Measurements from ENCODE around the gene DOCK4.
A peak's percentile ranks its signal among the peaks of the same experiment; 100 is the strongest.
"Not testable (repeated sequence)": the region's sequence is repeated elsewhere in the genome, so short reads cannot be mapped to it uniquely, and the experiment has no call there.

The DOCK4 gene

DNA sequence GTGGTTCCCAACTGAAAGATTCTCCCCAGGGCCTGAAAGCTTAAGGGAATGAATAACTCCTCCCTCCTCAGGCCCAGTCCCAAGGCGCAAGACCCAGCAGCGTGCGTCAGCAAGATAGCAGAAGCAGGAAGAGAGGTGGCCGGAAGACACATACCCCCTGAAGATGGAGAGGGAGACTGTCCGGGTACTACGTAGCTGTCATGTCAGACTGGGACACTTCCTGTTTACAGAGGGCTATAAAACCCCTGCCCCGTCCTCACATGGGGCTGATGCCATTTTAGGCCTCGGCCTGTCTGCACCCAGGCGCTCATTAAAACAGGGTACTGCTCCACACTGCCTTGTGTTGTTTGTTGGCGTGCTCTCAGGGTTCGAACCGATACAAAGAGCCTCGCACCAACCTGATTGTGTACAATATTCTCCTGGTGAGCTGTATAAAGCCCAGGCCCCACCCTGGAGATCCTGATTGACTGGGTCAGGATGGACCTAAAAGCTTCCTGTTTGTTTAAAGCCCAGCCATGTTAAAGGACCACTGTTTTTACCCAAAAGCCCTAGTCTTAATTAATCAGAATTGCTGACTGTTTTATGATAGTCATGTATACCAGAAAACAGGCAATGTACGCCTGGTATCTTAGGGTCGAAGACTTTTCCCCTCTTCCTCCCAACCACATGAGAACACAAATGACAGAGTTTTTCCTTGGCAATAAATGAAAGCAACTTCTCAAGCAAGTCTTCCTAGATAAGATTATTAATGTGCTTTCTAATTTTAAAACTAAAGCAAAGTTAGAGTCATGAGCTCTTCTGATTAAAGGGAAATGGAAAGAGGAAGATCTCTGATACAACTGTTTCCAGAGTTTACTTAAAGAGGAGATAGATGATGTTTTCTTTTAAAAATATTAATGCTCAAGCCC lies 251.5 kb downstream of the DOCK4 start:
- no peak for DNase-seq (ENCODE audit: low spot score)

DNA sequence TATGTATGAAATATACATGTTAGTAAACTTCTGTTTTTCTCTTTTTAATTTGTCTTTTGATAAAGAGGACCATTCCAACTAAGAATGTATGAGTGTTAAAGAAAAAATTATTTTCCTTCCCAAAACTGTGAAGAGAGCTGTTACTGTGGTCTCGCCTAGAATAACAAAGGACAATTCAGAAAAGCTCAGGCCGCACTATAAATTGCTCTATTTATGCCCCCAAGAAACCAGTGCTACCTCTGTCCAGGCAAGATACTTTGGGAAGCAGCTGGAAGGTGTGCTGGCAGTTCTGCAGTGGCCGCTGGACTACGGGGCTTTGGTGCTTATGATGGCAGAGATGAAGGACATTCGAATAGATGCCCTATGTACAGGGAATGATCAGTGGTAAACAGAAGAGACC lies 252.1 kb downstream of the DOCK4 start:
- DNase-seq (ENCODE audit: low spot score) = no peak

DNA sequence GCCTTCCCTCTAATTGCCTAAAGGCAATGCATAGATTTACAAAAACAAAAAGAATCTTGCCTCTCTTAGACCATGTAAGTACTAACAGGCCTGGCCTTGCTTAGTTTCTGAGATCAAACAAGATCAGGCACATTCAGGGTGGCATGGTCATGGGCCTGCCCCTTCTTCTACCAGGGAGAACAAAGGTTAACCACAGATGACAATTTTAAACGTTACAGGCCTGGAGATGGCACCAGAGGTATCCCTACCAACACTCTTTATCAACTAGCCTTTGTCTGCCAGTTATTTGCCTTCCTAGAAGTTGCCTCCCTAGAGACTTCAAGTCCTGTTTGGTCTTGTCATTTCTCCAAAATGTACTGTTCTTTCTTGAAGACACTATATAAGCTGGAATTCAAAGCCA lies 252.6 kb downstream of the DOCK4 start:
- no peak for DNase-seq (ENCODE audit: low spot score)

DNA sequence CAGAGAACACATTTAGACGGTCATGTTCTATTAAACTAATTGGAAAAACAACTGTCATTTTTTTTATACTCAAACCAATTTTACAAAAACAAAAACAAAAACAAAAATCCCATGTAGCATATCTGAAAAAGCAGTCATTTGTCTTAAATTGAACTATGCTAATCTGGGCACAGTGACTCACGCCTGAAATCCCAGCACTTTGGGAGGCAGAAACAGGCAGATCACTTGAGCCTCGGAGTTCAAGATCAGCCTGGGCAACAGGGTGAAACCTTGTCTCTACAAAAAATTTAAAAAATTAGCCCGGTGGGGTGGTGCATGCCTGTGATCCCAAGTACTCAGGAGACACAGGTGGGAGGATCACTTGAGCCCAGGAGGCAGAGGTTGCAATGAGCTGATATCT lies 253.4 kb downstream of the DOCK4 start:
- no peak for DNase-seq (ENCODE audit: low spot score)

DNA sequence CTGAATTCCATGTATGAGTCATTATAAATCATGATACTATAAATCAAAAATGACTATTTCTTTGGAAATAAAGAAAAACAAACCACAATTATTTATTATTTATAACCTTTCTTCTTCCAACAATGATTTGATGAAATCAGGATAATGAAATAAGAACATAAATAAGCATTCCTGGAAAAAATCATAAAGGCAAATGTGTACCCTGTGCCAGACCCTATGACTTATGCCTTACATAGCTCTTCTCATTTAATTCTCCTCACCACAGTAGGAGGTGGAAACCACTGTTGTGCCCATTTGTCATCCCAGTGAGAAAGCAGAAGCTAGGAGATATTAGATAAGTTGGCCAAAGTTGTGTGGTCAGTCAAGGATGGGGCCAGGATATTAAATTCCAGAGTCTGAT lies 255.1 kb downstream of the DOCK4 start:
- no peak for DNase-seq (ENCODE audit: low spot score)

DNA sequence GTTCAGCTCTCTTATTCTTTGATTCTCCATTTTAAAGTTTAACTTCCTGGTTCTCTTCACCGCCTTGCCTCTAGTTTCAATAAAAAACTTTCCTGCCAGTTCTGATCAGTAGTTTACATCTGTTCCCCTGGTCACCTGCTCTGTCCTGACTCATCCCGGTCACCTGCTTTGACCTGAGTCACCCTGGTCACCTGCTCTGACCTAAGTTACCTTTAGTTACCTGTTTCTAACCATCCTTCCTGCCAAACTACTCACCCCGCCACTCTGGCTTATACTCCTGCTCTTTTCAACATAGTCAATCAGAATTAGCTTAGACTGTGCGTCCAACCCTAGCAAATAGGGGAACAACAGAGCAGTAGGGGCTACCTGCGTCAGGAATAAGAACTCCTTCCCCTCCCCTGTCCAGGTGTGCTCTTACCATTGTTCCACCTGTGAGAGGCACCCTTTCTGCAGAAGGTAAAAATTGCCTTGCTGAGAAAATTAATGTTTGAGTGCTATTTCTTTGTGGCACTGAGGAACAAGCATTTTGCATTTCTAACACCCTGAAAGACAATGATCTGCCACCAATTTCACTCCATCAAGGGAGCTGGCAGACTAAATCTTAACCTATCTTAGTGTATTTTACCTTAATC lies 263.6 kb downstream of the DOCK4 start:
- DNase-seq (ENCODE audit: low spot score) = no peak

DNA sequence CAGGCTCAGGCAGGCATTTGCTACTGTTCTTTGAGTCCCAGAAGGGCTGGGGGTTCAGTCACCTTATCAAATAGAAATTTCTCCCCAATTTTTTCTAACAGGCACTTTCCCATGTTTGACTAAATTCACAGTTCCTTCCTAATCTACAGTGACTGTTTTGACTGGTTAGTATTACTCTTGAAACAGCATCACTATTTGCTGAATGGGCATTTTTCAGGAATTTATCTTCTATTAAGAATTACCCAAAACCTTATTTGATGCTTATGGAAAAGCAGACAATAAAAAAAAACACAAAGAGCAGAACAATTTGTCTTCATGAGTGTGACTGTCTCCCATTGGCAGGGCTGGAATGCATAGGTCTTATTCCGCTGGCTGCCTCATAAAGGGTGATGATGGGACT lies 269.0 kb downstream of the DOCK4 start:
- no peak for DNase-seq (ENCODE audit: low spot score)

DNA sequence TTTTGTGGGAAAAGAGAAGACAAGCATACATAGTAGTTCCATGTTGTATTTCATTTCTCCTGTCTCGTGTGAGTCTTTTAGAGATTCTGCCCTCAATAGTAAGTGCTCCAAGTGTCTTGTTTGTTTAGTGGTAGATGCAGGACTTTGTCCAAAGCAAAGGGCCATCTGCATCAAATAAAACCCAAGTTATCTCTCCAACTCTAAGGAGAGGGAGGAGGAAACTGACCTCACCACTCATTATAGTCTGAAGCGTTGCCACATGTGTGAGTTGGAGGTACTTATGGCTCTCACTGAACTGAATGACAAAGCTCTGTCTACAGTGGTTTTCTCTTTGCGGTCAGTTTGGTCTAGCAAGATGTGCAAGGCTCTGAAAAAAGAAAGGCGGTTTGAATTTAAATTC lies 272.6 kb downstream of the DOCK4 start:
- no peak for DNase-seq (ENCODE audit: low spot score)

DNA sequence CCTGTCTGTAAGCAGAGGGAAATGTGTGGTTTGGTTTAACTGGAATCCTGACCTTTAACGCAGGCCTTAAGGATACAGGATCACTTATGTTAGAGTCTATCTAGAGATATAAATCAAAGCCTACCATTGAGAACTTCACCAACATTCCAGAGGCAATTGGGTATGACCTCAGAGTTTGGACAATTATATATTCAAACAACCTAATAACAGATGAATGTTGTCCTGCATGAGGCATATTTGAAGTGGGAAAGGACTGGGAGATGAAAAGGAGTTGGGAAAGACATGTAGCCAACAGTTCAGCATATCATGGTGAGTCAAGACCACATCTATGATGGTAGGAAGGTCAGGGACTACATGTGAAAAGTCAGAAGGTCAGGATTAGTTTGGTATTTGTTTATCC lies 274.2 kb downstream of the DOCK4 start:
- DNase-seq (ENCODE audit: low spot score) = no peak

DNA sequence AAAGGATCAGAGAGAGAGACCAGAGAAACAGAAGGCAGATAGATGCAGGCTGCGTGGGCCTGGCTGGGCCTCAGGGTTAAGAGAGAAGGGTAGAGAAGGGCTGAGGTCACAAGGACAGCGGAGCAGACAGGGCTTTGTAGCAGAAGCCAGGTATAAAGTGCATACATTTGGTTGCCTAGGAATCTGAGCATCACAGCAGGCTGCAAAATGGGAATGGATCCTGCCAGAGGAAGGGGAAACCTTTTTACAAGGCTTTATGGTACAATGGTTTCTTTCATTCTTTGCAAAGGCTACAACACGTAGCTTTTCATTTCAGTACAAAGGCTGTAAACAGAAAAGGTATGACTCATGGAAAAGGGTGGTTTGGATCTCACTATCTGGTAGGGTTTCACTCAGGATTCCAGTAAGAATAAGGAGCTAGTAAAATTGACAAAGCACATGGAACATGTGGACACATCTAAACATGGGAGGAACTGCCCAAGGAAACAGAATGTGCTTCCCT lies 275.1 kb downstream of the DOCK4 start:
- DNase-seq (ENCODE audit: low spot score) = no peak

DNA sequence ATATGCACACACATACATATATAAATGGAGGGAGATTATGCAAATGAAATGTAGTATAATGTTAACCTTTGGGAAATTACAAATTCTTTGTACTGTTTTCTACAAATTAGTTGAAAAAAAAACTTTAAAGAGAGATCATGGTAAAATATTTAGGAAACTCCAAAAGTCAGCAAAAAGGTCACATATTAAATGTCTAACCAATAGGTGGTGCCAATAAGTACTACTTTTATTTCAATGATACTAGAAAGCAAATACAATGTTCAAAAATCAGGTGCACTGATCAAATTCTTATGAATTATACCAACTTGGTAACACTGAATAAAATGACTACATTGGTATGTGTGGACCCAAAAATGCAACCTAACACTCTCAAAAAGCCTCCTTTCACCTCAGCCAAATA lies 276.9 kb downstream of the DOCK4 start:
- no peak for DNase-seq (ENCODE audit: low spot score)

DNA sequence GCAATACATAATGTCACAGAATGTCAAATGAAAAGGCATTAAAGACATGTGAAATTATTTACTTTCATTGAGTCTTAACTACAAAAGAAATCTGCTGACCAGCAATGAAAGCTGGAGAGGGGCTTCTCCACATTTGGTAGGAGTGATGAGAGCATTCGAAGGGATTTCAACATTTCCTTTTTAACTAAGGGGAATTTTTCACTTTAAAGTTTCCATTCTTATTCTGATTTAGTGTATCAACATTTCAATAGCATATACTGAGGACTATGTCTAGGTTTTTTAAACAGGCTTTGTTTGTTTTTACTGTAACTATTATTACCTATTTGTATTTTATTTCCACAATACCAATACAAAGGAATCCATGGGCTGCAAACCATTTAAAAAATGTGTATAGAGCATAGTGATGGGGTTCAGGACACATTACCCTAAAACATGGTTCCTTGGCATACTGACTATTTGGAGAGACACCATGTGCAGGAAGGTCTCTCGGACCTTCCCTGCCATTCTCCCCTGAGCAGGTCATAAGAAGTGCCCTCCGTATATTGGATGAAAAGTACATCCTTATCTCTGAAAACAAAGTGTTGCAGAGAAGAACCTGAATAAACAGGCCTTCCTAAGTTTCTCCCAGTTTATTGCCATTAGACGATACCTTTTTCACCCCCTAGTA lies 278.7 kb downstream of the DOCK4 start:
- DNase-seq (ENCODE audit: low spot score) = no peak

DNA sequence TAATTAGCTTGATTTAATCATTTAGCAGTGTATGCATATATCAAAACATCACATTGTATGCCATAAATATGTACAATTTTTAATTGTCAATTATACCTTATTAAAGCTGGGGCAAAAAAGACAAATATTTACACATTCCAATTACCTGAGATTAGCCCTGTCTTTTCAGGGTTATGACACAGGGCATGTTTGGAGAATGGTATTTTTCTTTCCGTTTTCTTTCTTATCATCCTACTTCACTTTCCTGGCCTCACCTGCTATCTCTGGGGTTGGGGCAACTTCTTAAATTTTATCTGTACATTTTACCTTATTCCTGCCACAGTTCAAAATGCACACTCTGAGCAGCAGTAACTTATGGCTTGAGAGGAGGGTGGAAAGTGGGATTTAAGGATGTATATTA lies 285.9 kb downstream of the DOCK4 start:
- DNase-seq (ENCODE audit: low spot score) = no peak

DNA sequence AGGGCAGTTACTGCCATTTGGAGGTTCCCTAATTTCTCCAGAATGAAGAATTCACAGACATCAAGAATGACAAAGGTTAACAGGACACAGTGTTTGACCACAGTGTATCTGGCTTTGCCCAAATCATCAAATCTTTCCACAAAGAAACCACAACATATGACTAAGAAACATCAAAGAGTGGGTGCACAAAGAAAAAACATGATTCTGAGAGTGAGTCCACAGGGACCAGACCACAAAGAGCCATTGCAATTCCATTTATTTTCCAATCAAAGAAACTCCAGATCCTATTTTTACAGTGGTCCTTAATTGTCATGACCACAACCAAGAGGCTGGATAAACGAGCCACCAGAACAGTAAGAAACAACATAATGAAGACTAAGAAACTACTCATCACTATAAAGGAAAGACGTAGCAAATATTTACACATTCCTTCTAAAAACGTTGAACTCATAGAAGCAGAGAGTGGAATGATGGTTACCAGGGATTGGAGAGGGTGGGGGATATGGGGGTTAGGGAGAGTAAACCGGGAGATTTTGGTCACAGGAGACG lies 286.5 kb downstream of the DOCK4 start:
- peak; percentile 12 for DNase-seq (ENCODE audit: low spot score)

DNA sequence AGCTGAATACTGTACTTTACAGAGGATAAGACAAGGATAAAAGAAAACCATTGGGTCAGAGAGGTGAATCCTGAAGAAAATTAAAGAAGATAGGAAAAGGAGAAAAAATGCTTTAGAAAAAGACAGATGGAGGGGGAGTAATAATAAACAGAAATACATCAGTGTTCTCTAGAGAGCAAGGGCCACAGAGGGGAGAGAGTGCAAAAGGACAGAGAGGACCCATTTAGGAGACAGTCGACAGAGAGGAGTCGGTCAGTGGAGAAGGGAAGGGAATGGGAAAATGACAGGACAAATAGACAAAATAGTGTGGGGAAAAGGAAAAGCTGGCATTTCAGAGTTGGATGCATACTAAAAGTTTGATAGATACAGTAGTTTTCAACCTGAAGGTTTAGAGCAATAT lies 287.0 kb downstream of the DOCK4 start:
- no peak for DNase-seq (ENCODE audit: low spot score)

DNA sequence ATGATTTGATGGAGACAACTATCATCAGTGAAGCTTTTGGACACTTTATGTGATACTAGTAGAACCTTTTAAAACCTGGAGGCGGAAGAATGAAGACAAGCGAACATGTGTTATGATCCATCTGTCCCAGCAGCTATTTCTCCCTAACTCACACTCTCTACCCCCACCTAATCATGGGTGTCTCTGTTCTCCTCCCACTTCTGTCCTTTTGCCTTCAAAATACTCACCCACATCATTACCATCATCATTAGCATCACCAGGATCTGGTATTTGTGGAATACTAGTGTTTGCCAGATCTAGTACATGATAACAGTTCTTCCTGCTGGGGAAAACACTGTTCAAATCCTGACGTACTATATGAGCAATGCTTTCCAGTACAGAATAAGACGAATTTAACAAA lies 287.7 kb downstream of the DOCK4 start:
- no peak for DNase-seq (ENCODE audit: low spot score)

DNA sequence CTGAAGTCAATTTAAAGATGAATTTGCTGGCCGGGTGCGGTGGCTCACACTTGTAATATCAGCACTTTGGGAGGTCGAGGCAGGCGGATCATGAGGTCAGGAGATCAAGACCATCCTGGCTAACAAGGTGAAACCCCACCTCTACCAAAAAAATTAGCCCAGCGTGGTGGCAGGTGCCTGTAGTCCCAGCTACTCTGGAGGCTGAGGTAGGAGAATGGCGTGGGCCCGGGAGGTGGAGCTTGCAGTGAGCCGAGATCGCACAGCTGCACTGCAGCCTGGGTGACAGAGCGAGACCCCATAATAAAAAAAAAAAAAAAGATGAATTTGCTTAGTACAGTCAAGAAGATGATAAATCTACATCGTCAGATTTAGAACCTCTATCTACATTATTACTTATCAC lies 288.8 kb downstream of the DOCK4 start:
- not testable (repeated sequence) for DNase-seq (ENCODE audit: low spot score)

DNA sequence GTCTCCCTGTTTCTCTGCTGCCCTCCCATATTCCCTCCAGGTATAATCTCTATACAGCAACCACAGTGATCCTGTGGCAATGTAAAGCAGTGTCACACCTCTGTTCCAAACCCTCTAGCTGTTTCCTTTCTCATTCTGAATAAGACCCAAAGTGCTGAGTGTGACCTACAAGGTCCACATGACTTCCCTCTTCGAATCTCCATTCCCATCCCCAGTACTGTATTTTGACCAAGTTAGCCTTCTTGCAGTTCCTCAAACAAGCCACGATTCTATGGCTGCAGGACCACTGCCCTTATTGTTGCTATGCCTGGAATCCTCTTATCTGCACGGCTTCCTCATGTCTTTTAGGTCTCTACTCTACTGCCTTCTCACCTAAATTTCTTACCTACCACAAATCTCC lies 291.9 kb downstream of the DOCK4 start:
- DNase-seq (ENCODE audit: low spot score) = no peak

DNA sequence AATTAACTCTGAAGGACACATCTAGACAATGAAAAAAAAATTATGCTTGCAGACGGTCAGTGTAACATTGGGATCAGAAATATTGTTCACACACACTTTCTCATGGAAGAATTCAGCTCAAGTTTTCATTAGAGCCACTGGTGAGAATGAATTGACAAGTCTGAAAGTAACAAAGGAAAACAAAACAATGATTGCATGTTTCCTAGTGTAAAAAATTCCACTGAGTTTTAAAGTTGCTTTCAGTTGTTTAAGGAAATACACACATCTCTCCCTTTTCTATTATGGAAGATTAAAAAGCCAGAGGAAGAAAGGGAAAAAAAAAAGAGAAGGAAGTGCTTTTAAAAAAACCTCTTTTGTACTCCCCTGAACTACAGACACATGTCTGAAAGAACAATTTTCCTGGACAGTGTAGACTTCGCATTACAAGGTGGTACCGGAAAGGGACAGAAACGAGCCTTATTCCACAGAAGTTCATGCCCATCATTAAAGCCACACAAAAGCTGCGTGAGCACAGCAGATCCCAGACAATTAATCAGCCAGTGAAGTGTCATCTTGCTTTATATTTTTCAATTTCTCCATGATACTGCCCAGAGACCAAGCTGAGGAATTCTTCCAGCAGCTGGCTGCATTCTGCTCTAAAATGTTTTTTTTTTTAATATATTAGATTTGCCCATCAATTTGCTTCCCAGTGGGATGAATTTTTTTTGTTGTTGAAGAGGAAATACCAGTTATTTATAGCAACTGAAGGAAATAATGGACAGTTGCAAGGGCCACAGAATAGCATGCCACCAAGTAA lies 294.8 kb downstream of the DOCK4 start:
- DNase-seq (ENCODE audit: low spot score) = no peak

DNA sequence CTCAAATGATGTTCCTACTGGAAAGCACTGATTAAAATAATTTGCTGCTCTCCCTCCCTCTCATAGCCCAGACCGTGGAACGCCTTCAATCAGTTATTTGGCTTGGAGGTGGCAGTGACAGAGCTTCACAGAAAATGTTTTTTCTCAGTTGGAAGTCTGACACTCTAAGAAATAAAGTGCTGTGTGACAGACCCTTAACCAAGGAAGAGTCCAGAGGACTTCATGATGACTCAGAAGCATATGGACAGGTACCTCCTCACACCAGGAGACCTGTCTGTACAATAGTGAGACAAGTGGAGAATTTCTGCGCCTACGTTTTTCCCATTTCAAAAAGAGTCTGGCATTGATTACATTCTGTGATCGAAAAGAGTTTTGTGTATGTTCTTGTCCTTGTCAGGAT lies 295.5 kb downstream of the DOCK4 start:
- DNase-seq (ENCODE audit: low spot score) = no peak

DNA sequence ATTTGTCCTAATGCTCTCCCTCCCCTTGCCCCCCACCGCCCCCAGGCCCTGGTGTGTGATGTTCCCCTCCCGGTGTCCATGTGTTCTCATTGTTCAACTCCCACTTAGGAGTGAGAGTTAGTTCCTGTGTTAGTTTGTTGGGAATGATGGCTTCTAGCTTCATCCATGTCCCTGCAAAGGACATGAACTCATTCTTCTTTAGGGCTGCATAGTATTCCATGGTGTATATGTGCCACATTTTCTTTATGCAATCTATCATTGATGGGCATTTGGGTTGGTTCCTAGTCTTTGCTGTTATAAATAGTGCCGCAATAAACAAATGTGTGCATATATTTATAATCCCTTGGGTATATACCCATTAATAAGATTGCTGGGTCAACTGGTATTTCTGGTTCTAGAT lies 297.5 kb downstream of the DOCK4 start:
- not testable (repeated sequence) for DNase-seq (ENCODE audit: low spot score)

DNA sequence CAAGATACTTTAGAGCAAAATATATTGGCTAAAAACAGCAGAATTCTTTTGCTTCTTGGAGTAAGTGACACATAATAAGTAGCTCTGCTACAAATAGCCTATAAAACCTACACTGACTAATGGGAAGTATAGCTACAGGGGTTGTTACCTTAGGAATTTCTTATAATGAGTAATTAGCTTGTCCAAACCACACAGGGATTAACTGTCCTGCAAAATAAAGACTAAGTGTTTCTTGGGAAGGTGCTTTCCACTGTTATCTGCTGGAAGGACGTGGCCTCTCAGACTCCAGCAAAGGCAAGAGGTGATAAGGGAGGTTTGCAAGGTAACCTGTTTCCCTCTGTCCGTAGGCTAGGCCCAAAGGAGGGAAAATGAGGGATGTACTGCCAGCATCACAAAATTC lies 302.4 kb downstream of the DOCK4 start:
- DNase-seq (ENCODE audit: low spot score) = no peak
